H1 (cell line): Measurements from ENCODE around the gene ARID1B. TPM values are rescaled to one million over a fixed set of nuclear protein-coding genes. Genes with fewer than 3 reads are reported as not detected.

Experiments used
- CTCF ChIA-PET: fragments of 300-600 bp; sonication (Branson Sonifier 250); formaldehyde crosslinking; loops from one replicate; lab custom pipeline; 2021; ENCODE audit not compliant: partially characterized antibody; lab: Charles Lee
- POLR2A ChIA-PET: fragments of 300-600 bp; sonication (Branson Sonifier 250); formaldehyde crosslinking; loops from one replicate; lab custom pipeline; 2021; ENCODE audit warnings: inconsistent platforms; ENCODE audit not compliant: partially characterized antibody; lab: Charles Lee
- DNase-seq, 2 experiments: peaks; one replicate each; pipeline versions ENCODE4 v3.0.0 to v3.0.0-alpha.2; 2010 to 2022; ENCODE audit warnings: low spot score in 2 of 2, low read depth in 1 of 2, mixed read lengths in 1 of 2
- FAIRE-seq: peaks from 2 replicates; lab custom pipeline; 2011; peaks lifted over from hg19 to GRCh38; lab: Jason Lieb, UNC
- H2AFZ ChIP-seq: 2 replicates; pipeline ENCODE4 v1.8.1; 2012; ENCODE audit warnings: low read length, inconsistent platforms
- H2AK5ac ChIP-seq: 2 replicates; pipeline ENCODE4 v1.6.1; 2013; ENCODE audit warnings: low read depth, low read length
- H2BK120ac ChIP-seq: replicated peaks from 2 replicates; pipeline ENCODE3; 2013; ENCODE audit warnings: low read depth, low read length, inconsistent platforms
- H2BK12ac ChIP-seq: 2 replicates; pipeline ENCODE4 v1.6.1; 2013; ENCODE audit warnings: low read depth, low read length
- H2BK15ac ChIP-seq: 2 replicates; pipeline ENCODE4 v1.6.1; 2013; ENCODE audit warnings: low read length
- H2BK20ac ChIP-seq: 2 replicates; pipeline ENCODE4 v1.6.1; 2013; ENCODE audit warnings: low read length
- H2BK5ac ChIP-seq: 2 replicates; pipeline ENCODE4 v1.6.1; 2013; ENCODE audit warnings: low read depth, low read length
- H3K14ac ChIP-seq: 2 replicates; pipeline ENCODE4 v1.6.1; 2013; ENCODE audit warnings: inconsistent platforms; ENCODE audit not compliant: insufficient read length
- H3K18ac ChIP-seq: 2 replicates; pipeline ENCODE4 v1.6.1; 2013; ENCODE audit warnings: low read length; ENCODE audit errors: extremely low read depth
- H3K23ac ChIP-seq: 2 replicates; pipeline ENCODE4 v1.6.1; 2013; ENCODE audit warnings: inconsistent platforms; ENCODE audit not compliant: insufficient read length
- H3K23me2 ChIP-seq: 2 replicates; pipeline ENCODE4 v1.6.1; 2013; ENCODE audit warnings: low read depth, low read length
- H3K27ac ChIP-seq: 2 replicates; pipeline ENCODE4 v1.6.1; 2011; ENCODE audit warnings: low read depth, low read length, inconsistent platforms
- H3K27me3 ChIP-seq, 4 experiments: replicated peaks in 1 of 4; 1 replicate in 1 of 4; 2 replicates in 3 of 4; pipeline versions ENCODE4 v1.6.1 to v1.8.1; 2011 to 2013; ENCODE audit warnings: low read length in 3 of 4, mild to moderate bottlenecking in 3 of 4, inconsistent platforms in 2 of 4, mixed read lengths in 2 of 4, moderate library complexity in 1 of 4; ENCODE audit not compliant: control insufficient read depth in 3 of 4, insufficient read depth in 3 of 4; ENCODE audit errors: extremely low read depth in 1 of 4
- H3K36me3 ChIP-seq, 4 experiments: 2 replicates each; pipeline versions ENCODE4 v1.6.1 to v1.8.1; 2011 to 2013; ENCODE audit warnings: mild to moderate bottlenecking in 4 of 4, low read length in 3 of 4, moderate library complexity in 2 of 4, control low read depth in 1 of 4, inconsistent platforms in 1 of 4; ENCODE audit not compliant: insufficient read depth in 4 of 4, control insufficient read depth in 2 of 4
- H3K4ac ChIP-seq: replicated peaks from 2 replicates; pipeline ENCODE3; 2013; ENCODE audit warnings: low read length, low read depth, mixed read lengths, inconsistent platforms; ENCODE audit not compliant: insufficient read length
- H3K4me1 ChIP-seq, 4 experiments: replicated peaks in 1 of 4; 1 replicate in 1 of 4; 2 replicates in 3 of 4; pipeline versions ENCODE4 v1.6.1 to v1.8.1; 2011 to 2013; ENCODE audit warnings: low read length in 3 of 4, inconsistent platforms in 2 of 4, mixed read lengths in 1 of 4; ENCODE audit not compliant: insufficient read depth in 4 of 4, control insufficient read depth in 3 of 4
- H3K4me2 ChIP-seq, 2 experiments: 2 replicates each; pipeline versions ENCODE4 v1.6.1 to v1.8.1; 2011 to 2013; ENCODE audit warnings: low read depth in 2 of 2, low read length in 2 of 2, control low read depth in 1 of 2, inconsistent platforms in 1 of 2, mild to moderate bottlenecking in 1 of 2; ENCODE audit not compliant: insufficient read depth in 1 of 2
- H3K4me3 ChIP-seq, 4 experiments: fragments of 200-600, 300-600 bp in 1 of 4; sonication (generic), shearing (Covaris generic), sonication (Bioruptor Twin) in 1 of 4; 2 replicates each; pipeline versions ENCODE4 v1.5.1 to v1.8.1; 2011 to 2016; ENCODE audit warnings: low read length in 4 of 4, low read depth in 3 of 4, control low read depth in 2 of 4, inconsistent platforms in 2 of 4, mild to moderate bottlenecking in 2 of 4, mixed read lengths in 1 of 4, moderate library complexity in 1 of 4; ENCODE audit not compliant: insufficient read depth in 2 of 4; ENCODE audit errors: extremely low read depth in 1 of 4
- H3K56ac ChIP-seq: replicated peaks from 2 replicates; pipeline ENCODE3; 2013; ENCODE audit warnings: low read depth, mild to moderate bottlenecking, mixed read lengths, low read length, inconsistent platforms; ENCODE audit not compliant: insufficient read length
- H3K79me1 ChIP-seq: 2 replicates; pipeline ENCODE4 v1.6.1; 2013; ENCODE audit warnings: low read depth, low read length, control low read depth
- H3K79me2 ChIP-seq, 2 experiments: 2 replicates each; pipeline versions ENCODE4 v1.6.1 to v1.8.1; 2012 to 2013; ENCODE audit warnings: low read length in 2 of 2, mild to moderate bottlenecking in 2 of 2, inconsistent platforms in 1 of 2; ENCODE audit not compliant: insufficient read depth in 2 of 2, control insufficient read depth in 1 of 2
- H3K9ac ChIP-seq, 4 experiments: replicated peaks in 1 of 4; 1 replicate in 1 of 4; 2 replicates in 3 of 4; pipeline versions ENCODE4 v1.6.1 to v1.8.1; 2011 to 2013; ENCODE audit warnings: low read depth in 3 of 4, low read length in 3 of 4, control low read depth in 2 of 4, mild to moderate bottlenecking in 2 of 4, moderate library complexity in 2 of 4, inconsistent platforms in 1 of 4; ENCODE audit errors: extremely low read depth in 1 of 4
- H3K9me3 ChIP-seq, 2 experiments: 2 replicates each; pipeline versions ENCODE4 v1.6.1 to v1.8.1; 2012 to 2013; ENCODE audit warnings: mild to moderate bottlenecking in 2 of 2, moderate library complexity in 2 of 2, control low read depth in 1 of 2, inconsistent platforms in 1 of 2, low read depth in 1 of 2, low read length in 1 of 2, mixed read lengths in 1 of 2; ENCODE audit not compliant: insufficient read depth in 2 of 2
- H4K20me1 ChIP-seq, 2 experiments: replicated peaks in 1 of 2; 2 replicates each; pipeline versions ENCODE3 to v1.8.1; 2011 to 2013; ENCODE audit warnings: inconsistent platforms in 2 of 2, low read length in 2 of 2, mild to moderate bottlenecking in 1 of 2; ENCODE audit not compliant: insufficient read depth in 2 of 2, control insufficient read depth in 1 of 2
- H4K5ac ChIP-seq: 2 replicates; pipeline ENCODE4 v1.6.1; 2013; ENCODE audit warnings: low read length, low read depth, mixed read lengths, inconsistent platforms; ENCODE audit not compliant: insufficient read length
- H4K8ac ChIP-seq: 2 replicates; pipeline ENCODE4 v1.8.0; 2013; ENCODE audit warnings: mild to moderate bottlenecking, moderate library complexity, low read length, inconsistent platforms; ENCODE audit not compliant: insufficient read depth; ENCODE audit errors: extremely low read depth
- H4K91ac ChIP-seq: replicated peaks from 2 replicates; pipeline ENCODE3; 2013; ENCODE audit warnings: low read length, mixed read lengths, inconsistent platforms; ENCODE audit not compliant: insufficient read length
- JUN ChIP-seq: IDR thresholded peaks from 2 replicates; pipeline ENCODE4 v1.6.1; 2011; ENCODE audit warnings: low read depth, mild to moderate bottlenecking, improper control_type of control experiment, low read length
- SRF ChIP-seq: IDR thresholded peaks from 2 replicates; pipeline ENCODE4 v1.6.1; 2011; ENCODE audit warnings: mild to moderate bottlenecking, low read depth, low read length, moderate library complexity
- WGBS, 2 experiments: shearing (Covaris generic) in 1 of 2; methylation state at CpG; one replicate each; pipeline versions ENCODE4 v1.1.6 to v1.1.7; 2013 to 2015; ENCODE audit warnings: low lambda C conversion rate in 2 of 2, mixed read lengths in 2 of 2, inconsistent platforms in 1 of 2, low coverage in 1 of 2, missing lambda C conversion rate in 1 of 2; ENCODE audit not compliant: insufficient replicate concordance in 2 of 2, insufficient coverage in 1 of 2, insufficient read length in 1 of 2; ENCODE audit errors: extremely low coverage in 1 of 2, missing lambda C conversion rate in 1 of 2; 5-methylcytosine and 5-hydroxymethylcytosine counted together
- polyA plus RNA-seq, 7 experiments: library from polyadenylated mRNA; depleted of rRNA in 3 of 7; stranded (reverse) in 5 of 7; unstranded in 2 of 7; fragments of >200 nt in 5 of 7; fragments of 200-250 nt in 2 of 7; gene quantifications; 1 replicate in 5 of 7; 2 replicates in 1 of 7; 4 replicates in 1 of 7; pipeline versions ENCODE4 v1.2.1 to v1.2.3, GENCODE V29; 2011 to 2013; ENCODE audit warnings: missing spikeins in 2 of 7, mixed read lengths in 2 of 7
- total RNA-seq: library from RNA; stranded (reverse); fragmentation: NEBNext Ultra II Directional; extraction: Animal tissue kit (Norgen Biotek cat#: 25700); gene quantifications from 2 replicates; pipeline ENCODE4 v1.2.1, GENCODE V29; 2021

The ARID1B gene
- total and polyA plus RNA-seq, 2 of the 8 experiments (the other 6 are each of a cell fraction or from before 2014, with no cell fraction given), result 24.3 to 70.3 TPM

DNA sequence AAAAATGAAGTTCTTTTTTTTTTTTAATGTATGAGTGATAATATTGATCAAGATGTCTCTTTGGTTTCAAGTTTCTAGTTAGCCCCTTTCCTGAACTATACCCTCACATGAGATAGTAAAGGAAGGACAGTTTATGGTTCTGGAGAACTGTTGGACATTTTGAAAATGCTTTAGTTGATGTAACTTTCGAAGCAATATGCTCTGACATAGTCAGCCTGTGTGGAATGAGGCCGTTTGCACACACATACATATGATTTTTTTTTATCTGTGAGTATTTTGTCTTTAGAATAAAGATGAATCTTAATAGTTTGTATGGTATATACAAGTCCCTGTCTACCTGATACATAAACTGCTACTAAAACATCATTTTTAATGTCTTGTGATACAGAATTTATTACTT lies 177.0 kb downstream of the ARID1B start:
- Histone ChIP-seq H3K4me1 (peaks cover 0 to 14% (median 11%) of the 10 kb centered on the region in 4 experiments; a peak in 5 of 7 replicates), H3K23ac (no peak overlapping the region), H4K91ac (no peak overlapping the region), H2AFZ (no peak overlapping the region), H3K79me2 (peaks cover 6 to 97% of the 10 kb centered on the region in 2 experiments; a peak in 3 of 4 replicates), H4K5ac (no peak overlapping the region), H3K79me1 (peaks cover 17% of the 10 kb centered on the region), H4K8ac (no peak overlapping the region), H3K56ac (no peak overlapping the region), H3K4ac (no peak overlapping the region), H4K20me1 (peaks cover 3 to 4% of the 10 kb centered on the region in 2 experiments), H3K27me3 (no peaks in the 10 kb centered on the region), H3K23me2 (no peaks in the 10 kb centered on the region), H3K4me3 (no peak overlapping the region), H2BK20ac (no peak overlapping the region), H3K27ac (no peak overlapping the region), H3K9ac (no peak overlapping the region), H2BK5ac (no peak overlapping the region), H3K36me3 (no peaks in the 10 kb centered on the region), H3K9me3 (no peaks in the 10 kb centered on the region), H2AK5ac (no peak overlapping the region), H2BK120ac (no peak overlapping the region), H3K4me2 (no peak overlapping the region), H2BK15ac (no peak overlapping the region), H3K14ac (no peak overlapping the region), H2BK12ac (no peak overlapping the region), H3K18ac (no peak overlapping the region)
- DNase-seq (no peak), FAIRE-seq (no peak)
- 92% methylated on average over 2 of the region's 2 CpGs; no CpG with 5 or more reads in 1 of the 2 experiments for WGBS, 2 experiments
- CTCF ChIA-PET, result interaction anchor here (1.2 to 2.9 kb wide), 7 partner anchors 10 to 85 kb away, joined by 3 to 16 read pairs (median 3); no protein-coding TSS in a partner anchor
- POLR2A ChIA-PET, result interaction anchor here (1.0 kb wide), 1 partner anchor 11 kb away, joined by 3 read pairs; no protein-coding TSS in a partner anchor
- no peak for TF ChIP-seq JUN
- TF ChIP-seq SRF, result no peak
